Tibial nerve (tissue), 3 donors: ENCODE measurements around the gene CYP2A6.
"Not testable (repeated sequence)": the region's sequence is repeated elsewhere in the genome, so short reads cannot be mapped to it uniquely, and the experiment has no call there.

Experiments used
- CTCF ChIP-seq, 5 experiments: fragments of 200-600 bp in 3 of 5; fragments of 450-650 bp in 2 of 5; sonication (generic) in 3 of 5; IDR thresholded peaks; one replicate each; pipeline ENCODE4 v1.5.1; 2016 to 2019; ENCODE audit warnings: antibody characterized with exemption in 5 of 5, mild to moderate bottlenecking in 3 of 5, moderate library complexity in 2 of 5
- POLR2A ChIP-seq, 2 donors: fragments of 450-650 bp; IDR thresholded peaks; one replicate each; pipeline ENCODE4 v1.6.1; 2017; ENCODE audit warnings: antibody characterized with exemption in 2 of 2, mild to moderate bottlenecking in 2 of 2, moderate library complexity in 2 of 2

GRCh38 chr19:40864739-40865496 is 14.7 kb upstream of the CYP2A6 start:
- TF ChIP-seq CTCF, POLR2A (IDR thresholded peaks at IDR 0.05): not testable (repeated sequence)
